ENCODE measurements around the gene CNNM2. TPM values are rescaled to one million over a fixed set of nuclear protein-coding genes. Genes with fewer than 3 reads are reported as not detected.

The CNNM2 gene
- total RNA-seq, 6 donors from 2014 or later, result 6.4 to 33.5 (median 11.7) TPM

- no peak for TF ChIP-seq POLR2A (IDR thresholded peaks at IDR 0.05)
- no peak for TF ChIP-seq EP300 (IDR thresholded peaks at IDR 0.05)
- no peak for TF ChIP-seq CTCF (IDR thresholded peaks at IDR 0.05)
- TF ChIP-seq POLR2AphosphoS5 (IDR thresholded peaks at IDR 0.05), result no peak
- 93 to 100% methylated on average over 2 of the region's 2 CpGs for WGBS, 2 donors
Measured at GRCh38 chr10:103025696-103026095, 107.6 kb downstream of the CNNM2 start.

GRCh38 chr10:103038570-103038969, 120.5 kb downstream of the CNNM2 start:
- Histone ChIP-seq H3K4me3 (no peak overlapping the region), H3K27ac (no peak overlapping the region), H3K9me3 (no peaks in the 10 kb centered on the region), H3K36me3 (no peaks in the 10 kb centered on the region), H3K27me3 (no peaks in the 10 kb centered on the region), H3K4me1 (no peaks in the 10 kb centered on the region)
- no peak for TF ChIP-seq POLR2A (IDR thresholded peaks at IDR 0.05)
- TF ChIP-seq CTCF (IDR thresholded peaks at IDR 0.05), result no peak
- 83 to 93% methylated on average over 2 of the region's 2 CpGs for WGBS, 2 donors
- no peak for ATAC-seq (ENCODE audit: low FRiP score in 2 of 2)
- DNase-seq, result no peak

More at GRCh38 chr10:103025696-103026095, 107.6 kb downstream of the CNNM2 start:
- H3K9me3 ChIP-seq, result no peaks in the 10 kb centered on the region
- ATAC-seq (ENCODE audit: low FRiP score in 2 of 2) (no peak), DNase-seq (no peak)
- no peaks in the 10 kb centered on the region for H3K4me1 ChIP-seq
- H3K36me3 ChIP-seq, result no peaks in the 10 kb centered on the region
- no peak overlapping the region for H3K4me3 ChIP-seq
- no peaks in the 10 kb centered on the region for H3K27me3 ChIP-seq
- no peak overlapping the region for H3K27ac ChIP-seq

- no peaks in the 10 kb centered on the region for H3K9me3 ChIP-seq
- WGBS, 2 donors, result 82 to 85% methylated on average over 4 of the region's 4 CpGs
- no peak overlapping the region for H3K27ac ChIP-seq
- no peak overlapping the region for H3K4me3 ChIP-seq
- no peak for TF ChIP-seq POLR2AphosphoS5 (IDR thresholded peaks at IDR 0.05)
- no peak for TF ChIP-seq EP300 (IDR thresholded peaks at IDR 0.05)
- TF ChIP-seq POLR2A (IDR thresholded peaks at IDR 0.05), result no peak
- TF ChIP-seq CTCF (IDR thresholded peaks at IDR 0.05), result no peak
- no peaks in the 10 kb centered on the region for H3K36me3 ChIP-seq
- H3K27me3 ChIP-seq, result no peaks in the 10 kb centered on the region
- no peak for DNase-seq
- no peak for ATAC-seq (ENCODE audit: low FRiP score in 2 of 2)
- H3K4me1 ChIP-seq, result no peaks in the 10 kb centered on the region
Measured at GRCh38 chr10:103040418-103040817, 122.3 kb downstream of the CNNM2 start.

GRCh38 chr10:103041391-103041790, 123.3 kb downstream of the CNNM2 start:
- no peaks in the 10 kb centered on the region for H3K4me1 ChIP-seq
- TF ChIP-seq POLR2A (IDR thresholded peaks at IDR 0.05) (no peak), POLR2AphosphoS5 (IDR thresholded peaks at IDR 0.05) (no peak)
- ATAC-seq (ENCODE audit: low FRiP score in 2 of 2) (no peak), DNase-seq (no peak)
- 83 to 86% methylated on average over 6 of the region's 6 CpGs for WGBS, 2 donors
- no peaks in the 10 kb centered on the region for H3K36me3 ChIP-seq
- H3K4me3 ChIP-seq, result no peak overlapping the region
- no peaks in the 10 kb centered on the region for H3K27me3 ChIP-seq
- no peak overlapping the region for H3K27ac ChIP-seq
- no peaks in the 10 kb centered on the region for H3K9me3 ChIP-seq

- no peak overlapping the region for H3K4me3 ChIP-seq
- no peaks in the 10 kb centered on the region for H3K9me3 ChIP-seq
- H3K27me3 ChIP-seq, result no peaks in the 10 kb centered on the region
- H3K27ac ChIP-seq, result no peak overlapping the region
- WGBS, 2 donors, result 72 to 82% methylated on average over 5 of the region's 5 CpGs
- no peak for ATAC-seq (ENCODE audit: low FRiP score in 2 of 2)
- H3K4me1 ChIP-seq, result no peaks in the 10 kb centered on the region
- no peak for TF ChIP-seq POLR2A (IDR thresholded peaks at IDR 0.05)
- no peak for TF ChIP-seq POLR2AphosphoS5 (IDR thresholded peaks at IDR 0.05)
- no peak for TF ChIP-seq CTCF (IDR thresholded peaks at IDR 0.05)
- no peak for TF ChIP-seq EP300 (IDR thresholded peaks at IDR 0.05)
- DNase-seq, result no peak
- no peaks in the 10 kb centered on the region for H3K36me3 ChIP-seq
Measured at GRCh38 chr10:103042129-103042528, 124.0 kb downstream of the CNNM2 start.
